T-helper 1 cell treated with Interleukin-12 subunit alpha and Interleukin-12 subunit beta and Interleukin-4 antibody, amounts not matched to agents 30 μg/mL and 1 μg/mL, for 36 hours (primary cell): ENCODE results near the gene EDN1.

Experiments used
- H3K27ac Mint-ChIP-seq: one replicate; pipeline ENCODE4 v1.8.0; 2021; ENCODE audit warnings: mild to moderate bottlenecking, mixed read lengths
- H3K27me3 Mint-ChIP-seq: one replicate; pipeline ENCODE4 v1.8.0; 2021; ENCODE audit warnings: low read depth, mixed read lengths
- H3K36me3 Mint-ChIP-seq: one replicate; pipeline ENCODE4 v1.8.0; 2021; ENCODE audit warnings: low read depth, mixed read lengths
- H3K4me1 Mint-ChIP-seq: one replicate; pipeline ENCODE4 v1.8.0; 2021; ENCODE audit warnings: low read depth, mixed read lengths
- H3K4me3 Mint-ChIP-seq: one replicate; pipeline ENCODE4 v1.8.0; 2021; ENCODE audit warnings: mild to moderate bottlenecking, moderate library complexity, mixed read lengths
- H3K9me3 Mint-ChIP-seq: one replicate; pipeline ENCODE4 v1.8.0; 2021; ENCODE audit warnings: mixed read lengths

Gene EDN1

DNA sequence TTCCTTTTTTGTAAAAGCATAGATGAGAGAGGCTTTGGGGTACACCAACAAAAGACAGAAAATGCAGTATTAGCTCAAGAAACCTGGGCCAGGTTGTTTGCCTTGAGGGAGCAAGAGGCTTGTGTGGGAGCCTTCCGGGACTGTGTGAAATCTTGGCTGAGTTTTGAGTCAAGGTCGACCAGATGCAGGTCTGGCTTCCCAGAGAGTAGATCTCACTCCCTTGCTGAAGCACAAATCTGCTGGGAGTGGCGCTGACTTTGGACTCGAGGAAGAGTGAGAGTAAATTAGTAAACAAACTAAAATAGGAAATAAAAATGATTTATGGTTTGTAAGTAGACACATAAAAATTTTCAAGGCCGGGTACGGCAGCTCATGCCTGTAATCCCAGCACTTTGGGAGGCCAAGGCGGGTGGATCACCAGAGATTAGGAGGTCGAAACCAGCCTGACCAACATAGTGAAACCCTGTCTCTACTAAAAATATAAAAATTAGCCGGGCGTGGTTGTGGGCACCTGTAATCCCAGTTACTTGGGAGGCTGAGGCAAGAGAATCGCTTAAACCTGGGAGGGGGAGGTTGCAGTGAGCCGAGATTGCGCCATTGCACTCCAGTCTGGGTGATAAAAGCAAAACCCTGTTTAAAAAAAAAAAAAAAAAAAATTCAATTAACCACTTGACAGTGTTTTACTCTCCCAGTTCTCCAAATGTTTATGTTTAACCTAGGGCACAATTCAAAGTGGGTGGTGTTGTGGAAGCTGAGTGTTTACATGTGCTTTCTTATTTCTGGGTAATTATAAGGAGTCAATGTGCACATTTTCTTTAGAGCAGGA lies 27.7 kb upstream of the EDN1 start:
- Mint-ChIP-seq H3K36me3 (no peaks in the 10 kb centered on the region), H3K4me3 (no peak overlapping the region), H3K4me1 (peaks cover 9% of the 10 kb centered on the region), H3K27me3 (peaks cover 25% of the 10 kb centered on the region), H3K9me3 (no peaks in the 10 kb centered on the region), H3K27ac (no peak overlapping the region)

DNA sequence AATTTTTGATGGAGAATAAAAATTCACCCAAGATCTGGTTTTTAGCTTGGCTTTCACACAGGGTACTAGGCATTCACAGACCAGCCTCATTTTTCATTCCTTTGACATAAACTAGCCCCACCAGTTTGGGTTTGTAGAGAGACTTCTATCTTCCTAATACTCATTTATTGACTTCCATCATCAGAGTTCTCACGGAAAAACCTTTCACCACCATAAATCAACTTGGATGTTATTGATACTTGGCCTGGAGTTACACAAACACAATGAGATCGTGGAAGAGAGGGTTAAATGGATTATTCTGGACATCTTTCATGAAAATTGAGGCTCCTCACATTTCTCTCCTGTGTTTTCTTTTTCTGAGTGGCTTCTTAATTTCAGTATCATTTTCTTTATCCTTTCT lies 26.8 kb upstream of the EDN1 start:
- Mint-ChIP-seq H3K36me3 (no peaks in the 10 kb centered on the region), H3K9me3 (no peaks in the 10 kb centered on the region), H3K4me3 (no peak overlapping the region), H3K27ac (no peak overlapping the region), H3K27me3 (peaks cover 25% of the 10 kb centered on the region), H3K4me1 (peaks cover 11% of the 10 kb centered on the region)

DNA sequence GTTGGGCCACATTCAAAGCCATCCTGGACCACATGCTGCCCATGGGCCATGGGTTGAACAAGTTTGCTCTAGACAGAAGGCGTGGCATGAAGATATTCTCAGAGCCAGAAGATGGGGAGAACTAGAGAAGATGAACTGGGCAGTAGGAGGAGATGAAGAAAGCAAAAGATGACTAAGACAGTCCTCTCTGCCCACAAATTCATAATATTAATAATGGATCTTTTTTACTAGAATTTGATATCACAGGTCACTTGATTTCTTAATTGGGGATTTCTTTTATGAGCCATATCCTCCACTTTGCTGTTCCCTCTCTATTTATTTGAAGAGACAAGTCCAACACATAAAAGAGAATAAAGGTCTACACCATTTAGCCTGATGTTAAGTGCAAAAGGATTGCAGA lies 25.5 kb upstream of the EDN1 start:
- H3K27ac Mint-ChIP-seq = no peak overlapping the region
- H3K4me3 Mint-ChIP-seq = no peak overlapping the region
- peaks cover 25% of the 10 kb centered on the region for H3K27me3 Mint-ChIP-seq
- H3K4me1 Mint-ChIP-seq = peaks cover 11% of the 10 kb centered on the region
- H3K9me3 Mint-ChIP-seq = no peaks in the 10 kb centered on the region
- H3K36me3 Mint-ChIP-seq = peaks cover 1% of the 10 kb centered on the region

DNA sequence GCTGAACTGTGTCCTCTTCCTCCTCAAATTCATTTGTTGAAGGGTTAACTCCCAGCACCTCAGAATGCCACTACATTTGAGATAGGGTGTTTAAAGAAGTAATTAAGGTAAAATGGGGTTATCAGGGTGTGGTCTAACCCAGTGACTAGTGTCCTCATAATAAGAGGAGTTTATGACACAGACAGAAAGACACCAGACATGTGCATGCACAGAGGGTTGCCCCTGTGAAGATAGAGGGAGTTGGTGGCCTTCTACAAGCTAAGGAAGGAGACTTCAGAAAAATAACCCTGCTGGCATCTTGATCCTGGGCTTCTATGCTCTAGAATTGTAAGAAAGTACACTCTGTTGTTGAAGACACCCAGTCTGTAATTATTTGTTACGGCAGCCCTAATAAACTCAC lies 24.9 kb upstream of the EDN1 start:
- Mint-ChIP-seq H3K27ac (no peak overlapping the region), H3K9me3 (no peaks in the 10 kb centered on the region), H3K4me3 (no peak overlapping the region), H3K36me3 (peaks cover 1% of the 10 kb centered on the region), H3K4me1 (peaks cover 11% of the 10 kb centered on the region), H3K27me3 (peaks cover 23% of the 10 kb centered on the region)

DNA sequence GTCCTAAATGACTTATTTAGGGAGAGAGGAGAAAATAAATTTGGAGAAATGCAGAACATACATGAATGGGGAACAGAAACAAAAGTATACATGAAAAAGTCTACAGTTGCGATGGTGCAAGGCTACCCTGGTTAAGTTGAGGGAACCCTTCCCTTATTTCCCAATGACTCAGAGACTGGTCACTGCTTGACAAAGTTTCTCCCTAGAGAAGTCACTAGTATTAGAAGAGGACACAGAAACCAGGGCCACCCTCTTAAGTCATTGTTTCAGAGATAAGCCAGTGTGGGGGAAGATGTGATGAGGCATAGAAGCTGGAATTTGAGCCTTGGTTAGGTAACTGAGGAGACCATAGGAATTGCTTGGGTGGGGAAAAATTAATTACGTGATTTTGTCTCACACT lies 24.4 kb upstream of the EDN1 start:
- Mint-ChIP-seq H3K36me3 (peaks cover 4% of the 10 kb centered on the region), H3K4me1 (peaks cover 14% of the 10 kb centered on the region), H3K4me3 (no peak overlapping the region), H3K9me3 (peaks cover 4% of the 10 kb centered on the region), H3K27me3 (peaks cover 18% of the 10 kb centered on the region), H3K27ac (no peak overlapping the region)

DNA sequence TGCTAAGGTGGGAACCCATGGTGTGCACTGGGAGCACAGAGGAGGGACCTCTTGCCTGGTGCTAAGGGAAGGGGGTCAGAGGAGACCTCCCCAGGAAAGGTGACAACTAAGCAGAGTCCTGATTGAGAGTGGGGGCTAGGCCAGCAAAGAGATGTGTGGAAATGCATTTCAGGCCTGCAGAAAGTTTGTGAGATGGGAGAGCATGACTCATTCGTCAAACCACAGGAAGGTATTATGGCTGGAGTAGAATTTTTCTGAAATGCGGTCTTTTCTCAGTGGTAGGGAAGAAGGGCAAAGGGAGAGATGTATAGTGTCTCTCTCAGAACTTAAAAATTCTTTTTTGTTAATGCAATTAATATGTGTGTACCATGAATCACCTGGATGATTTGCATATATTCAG lies 23.6 kb upstream of the EDN1 start:
- Mint-ChIP-seq H3K9me3 (peaks cover 11% of the 10 kb centered on the region), H3K36me3 (peaks cover 8% of the 10 kb centered on the region), H3K4me1 (peaks cover 16% of the 10 kb centered on the region), H3K27ac (no peak overlapping the region), H3K27me3 (peaks cover 13% of the 10 kb centered on the region), H3K4me3 (no peak overlapping the region)

DNA sequence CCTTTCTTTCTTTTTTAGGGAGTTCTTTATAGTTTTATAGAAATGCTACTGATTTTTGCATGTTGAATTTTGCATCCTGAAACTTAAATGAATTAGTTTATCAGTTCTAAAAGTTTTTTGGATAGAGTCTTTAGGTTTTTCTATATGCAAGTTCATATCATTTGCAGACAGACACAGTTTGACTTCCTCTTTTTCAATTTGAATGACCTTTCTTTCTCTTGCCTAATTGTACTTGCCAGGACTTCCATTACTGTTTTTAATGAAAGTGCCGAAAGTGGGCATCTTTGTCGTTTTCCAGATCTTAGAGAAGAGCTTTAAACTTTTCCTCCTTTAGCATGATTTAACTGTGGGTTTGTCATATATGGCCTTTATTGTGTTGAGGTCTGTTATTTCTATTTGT lies 21.1 kb upstream of the EDN1 start:
- Mint-ChIP-seq H3K27ac (no peak overlapping the region), H3K4me1 (peaks cover 16% of the 10 kb centered on the region), H3K9me3 (peaks cover 22% of the 10 kb centered on the region), H3K27me3 (peaks cover 3% of the 10 kb centered on the region), H3K4me3 (no peak overlapping the region), H3K36me3 (peaks cover 16% of the 10 kb centered on the region)

DNA sequence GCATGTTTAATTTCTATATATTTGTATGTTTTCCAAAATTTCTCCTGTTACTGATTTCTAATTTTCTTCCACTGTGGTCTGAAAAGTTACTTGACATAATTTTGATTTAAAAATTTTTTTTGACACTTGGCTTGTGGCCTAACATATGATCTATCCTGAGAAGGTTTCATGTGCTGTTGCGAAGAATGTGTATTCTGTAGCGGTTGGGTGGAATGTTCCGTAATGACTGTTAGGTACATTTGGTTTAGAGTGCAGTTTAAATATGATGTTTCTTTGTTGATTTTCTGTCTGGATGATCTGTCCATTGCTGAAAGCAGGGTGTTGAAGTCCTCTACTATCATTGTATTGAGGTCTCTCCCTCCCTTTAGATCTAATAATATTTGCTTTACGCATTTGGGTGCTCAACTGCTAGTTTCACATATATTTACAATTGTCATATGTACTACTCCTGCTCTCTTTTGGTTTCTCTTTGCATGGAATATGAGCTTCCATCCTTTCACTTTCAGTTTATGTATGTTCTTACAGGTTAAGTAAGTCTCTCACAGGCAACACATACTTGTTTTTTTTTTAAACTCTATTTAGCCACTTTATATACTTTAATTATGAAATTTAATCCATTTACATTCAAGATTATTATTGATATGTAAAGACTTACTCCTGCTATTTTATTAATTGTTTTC lies 19.5 kb upstream of the EDN1 start:
- H3K4me3 Mint-ChIP-seq = peak overlapping the region; percentile 22

DNA sequence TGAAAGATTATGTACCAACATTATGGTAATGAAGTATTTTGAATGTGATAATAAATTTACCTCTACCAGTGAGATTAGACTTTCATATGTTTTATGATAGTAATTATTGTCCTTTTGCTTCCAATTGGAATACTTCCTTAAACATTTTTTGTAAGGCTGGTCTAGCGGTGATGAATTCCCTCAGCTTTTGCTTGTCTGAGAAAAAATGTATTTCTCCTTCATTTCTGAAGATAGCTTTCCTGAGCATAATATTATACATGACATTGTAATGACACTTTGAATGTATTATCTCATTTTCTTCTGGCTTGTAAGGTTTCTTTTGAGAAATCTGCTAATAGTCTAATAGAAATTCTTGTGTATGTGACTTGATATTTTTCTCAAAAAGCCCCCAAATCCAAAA lies 18.6 kb upstream of the EDN1 start:
- H3K27me3 Mint-ChIP-seq = no peaks in the 10 kb centered on the region
- H3K4me3 Mint-ChIP-seq = no peak overlapping the region
- peaks cover 16% of the 10 kb centered on the region for H3K36me3 Mint-ChIP-seq
- H3K9me3 Mint-ChIP-seq = peaks cover 22% of the 10 kb centered on the region
- H3K27ac Mint-ChIP-seq = no peak overlapping the region
- peaks cover 11% of the 10 kb centered on the region for H3K4me1 Mint-ChIP-seq

More for the DNA sequence above, 19.5 kb upstream of the EDN1 start:
- Mint-ChIP-seq H3K9me3 (peaks cover 22% of the 10 kb centered on the region), H3K4me1 (peaks cover 16% of the 10 kb centered on the region), H3K27me3 (no peaks in the 10 kb centered on the region), H3K27ac (peak overlapping the region; percentile 15), H3K36me3 (peaks cover 16% of the 10 kb centered on the region)

DNA sequence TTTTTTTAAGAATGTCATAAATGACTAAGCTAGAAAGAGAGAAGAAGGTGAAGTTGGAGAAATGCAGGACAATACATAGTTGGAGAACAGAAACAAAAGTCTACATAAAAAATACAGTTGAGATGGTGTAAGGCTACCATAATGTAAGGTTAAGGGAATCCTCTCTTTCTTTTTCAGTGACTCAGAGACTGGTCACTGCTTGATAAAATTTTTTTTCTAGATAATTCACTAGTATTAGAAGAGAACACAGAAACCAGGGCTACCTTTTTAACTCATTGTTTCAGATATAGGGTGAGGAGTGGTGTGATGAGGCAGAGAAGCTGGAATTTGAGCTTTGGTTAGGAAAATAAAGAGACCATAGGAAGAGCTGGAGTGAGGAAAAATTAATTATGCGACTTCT lies 18.2 kb upstream of the EDN1 start:
- Mint-ChIP-seq H3K27ac (no peak overlapping the region), H3K27me3 (no peaks in the 10 kb centered on the region)

DNA sequence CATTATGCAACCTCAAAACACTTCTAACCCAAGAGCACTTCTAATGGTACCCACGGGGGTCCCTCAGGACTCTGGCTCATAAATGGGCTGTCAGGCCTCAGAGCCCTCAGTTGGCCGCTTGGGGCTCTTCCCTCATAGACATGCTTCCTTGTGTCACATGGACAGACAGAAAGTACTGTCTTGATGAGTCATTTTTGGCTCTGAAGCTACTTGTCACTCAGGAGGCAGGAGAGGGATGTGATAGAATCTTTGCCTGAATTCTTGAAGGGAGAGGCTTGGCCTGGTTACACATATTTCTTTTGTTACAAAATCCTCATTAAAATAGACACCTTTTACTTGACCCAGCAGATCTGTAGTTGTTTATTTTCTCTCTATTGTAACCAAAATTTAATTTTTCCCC lies 15.1 kb upstream of the EDN1 start:
- H3K9me3 Mint-ChIP-seq = peaks cover 22% of the 10 kb centered on the region
- peaks cover 15% of the 10 kb centered on the region for H3K36me3 Mint-ChIP-seq
- H3K27ac Mint-ChIP-seq = no peak overlapping the region
- H3K4me1 Mint-ChIP-seq = peaks cover 12% of the 10 kb centered on the region
- H3K4me3 Mint-ChIP-seq = no peak overlapping the region
- H3K27me3 Mint-ChIP-seq = no peaks in the 10 kb centered on the region

More for the DNA sequence above, 18.2 kb upstream of the EDN1 start:
- Mint-ChIP-seq H3K4me1 (peaks cover 10% of the 10 kb centered on the region), H3K9me3 (peaks cover 22% of the 10 kb centered on the region), H3K36me3 (peaks cover 16% of the 10 kb centered on the region), H3K4me3 (no peak overlapping the region)

DNA sequence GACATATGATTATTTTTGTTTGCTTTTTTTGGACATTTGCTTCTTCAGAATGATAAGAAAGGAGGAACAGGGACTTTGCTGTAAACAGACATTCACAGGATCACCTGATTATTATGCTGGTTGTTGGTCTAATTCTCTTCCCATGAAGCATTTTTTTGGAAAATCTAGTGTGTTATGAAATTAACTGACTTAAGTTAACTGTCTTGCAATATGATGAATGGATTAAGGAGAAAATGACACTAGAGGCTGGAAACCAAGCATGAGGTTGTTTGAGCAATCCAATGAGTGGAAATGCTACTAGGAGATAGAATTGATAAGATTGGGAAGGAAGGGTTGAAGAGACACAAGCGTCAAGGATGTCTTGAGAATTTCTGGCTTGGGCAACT lies 13.2 kb upstream of the EDN1 start:
- Mint-ChIP-seq H3K9me3 (peaks cover 8% of the 10 kb centered on the region), H3K4me1 (peaks cover 9% of the 10 kb centered on the region), H3K27me3 (peaks cover 12% of the 10 kb centered on the region), H3K36me3 (peaks cover 5% of the 10 kb centered on the region), H3K27ac (no peak overlapping the region), H3K4me3 (no peak overlapping the region)

DNA sequence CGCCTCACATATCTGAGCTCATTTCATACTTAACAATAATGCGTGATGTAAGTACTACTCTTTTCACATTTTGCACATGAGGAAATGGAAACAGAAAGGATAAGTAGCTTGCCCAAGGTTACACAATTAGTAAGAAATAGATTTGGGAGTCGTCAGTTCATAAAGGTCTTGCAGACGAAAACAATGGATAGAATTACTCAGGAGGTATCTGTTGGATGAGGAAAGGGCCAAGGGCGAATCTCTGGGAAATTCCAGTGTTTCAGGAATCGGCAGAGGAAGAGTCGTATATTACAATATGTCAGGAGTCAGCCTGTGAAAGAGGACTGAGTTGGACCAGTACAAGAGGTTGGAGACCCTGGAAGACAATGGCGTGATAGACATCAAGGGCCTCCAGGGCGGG lies 12.8 kb upstream of the EDN1 start:
- Mint-ChIP-seq H3K4me3 (no peak overlapping the region), H3K36me3 (peaks cover 3% of the 10 kb centered on the region), H3K9me3 (peaks cover 4% of the 10 kb centered on the region), H3K27me3 (peaks cover 14% of the 10 kb centered on the region), H3K4me1 (peaks cover 9% of the 10 kb centered on the region), H3K27ac (no peak overlapping the region)

DNA sequence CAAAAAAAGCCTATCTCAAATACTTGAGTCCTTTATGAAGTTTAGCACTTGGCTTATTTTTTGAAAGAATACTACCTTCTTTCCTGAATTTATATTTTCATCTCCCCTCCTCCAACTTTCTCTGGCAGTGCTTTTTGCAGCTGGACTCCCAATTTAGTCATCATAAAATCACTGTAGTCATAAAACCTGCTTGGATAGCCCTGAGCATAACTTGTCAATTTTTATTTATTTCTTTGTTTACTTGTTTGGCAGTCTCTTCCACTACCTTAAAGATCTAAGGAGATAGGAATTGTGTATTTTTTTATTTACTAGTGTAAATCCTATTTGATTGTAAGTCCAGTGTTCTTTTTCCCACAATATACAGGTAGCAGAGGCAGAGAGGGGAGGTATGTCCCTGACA lies 11.2 kb upstream of the EDN1 start:
- peaks cover 9% of the 10 kb centered on the region for H3K4me1 Mint-ChIP-seq
- H3K9me3 Mint-ChIP-seq = no peaks in the 10 kb centered on the region
- H3K36me3 Mint-ChIP-seq = no peaks in the 10 kb centered on the region
- H3K27ac Mint-ChIP-seq = no peak overlapping the region
- peaks cover 24% of the 10 kb centered on the region for H3K27me3 Mint-ChIP-seq
- no peak overlapping the region for H3K4me3 Mint-ChIP-seq
